ENCODE measurements around the gene MFSD6L.

DNA sequence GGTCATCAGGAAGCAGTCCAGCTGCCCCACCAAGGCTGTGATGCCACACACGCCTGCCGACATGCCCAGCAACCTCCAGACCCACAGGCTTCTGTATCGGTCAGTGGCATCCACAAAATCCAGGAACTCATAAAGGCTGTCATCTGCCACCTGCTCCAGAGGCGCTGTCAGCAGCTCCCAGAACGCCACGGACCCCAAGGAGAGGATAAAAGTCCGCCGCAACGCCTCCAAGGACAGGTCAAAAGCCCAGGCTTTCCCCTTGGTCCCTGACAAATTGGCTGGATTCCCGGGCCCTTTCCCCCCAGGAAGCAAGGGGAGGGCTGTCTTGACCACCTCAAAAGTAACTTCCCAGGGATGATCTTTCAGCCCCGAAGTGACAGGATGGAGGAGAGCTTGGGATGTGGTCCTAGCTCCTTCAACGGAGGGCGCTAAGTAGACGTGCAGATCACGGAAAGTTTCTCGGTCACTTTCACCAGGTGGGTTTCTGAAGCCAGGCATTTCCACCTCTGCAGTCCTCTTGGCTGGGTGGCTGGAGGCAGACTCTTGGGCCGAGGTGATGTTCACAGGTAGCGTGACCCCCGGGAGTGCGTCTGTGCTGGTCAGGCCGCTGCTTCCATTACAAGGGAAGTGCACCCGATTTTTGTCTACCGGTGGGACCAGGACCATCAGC lies 854 bp downstream of the MFSD6L start:
- TF ChIP-seq, protein P1, sequence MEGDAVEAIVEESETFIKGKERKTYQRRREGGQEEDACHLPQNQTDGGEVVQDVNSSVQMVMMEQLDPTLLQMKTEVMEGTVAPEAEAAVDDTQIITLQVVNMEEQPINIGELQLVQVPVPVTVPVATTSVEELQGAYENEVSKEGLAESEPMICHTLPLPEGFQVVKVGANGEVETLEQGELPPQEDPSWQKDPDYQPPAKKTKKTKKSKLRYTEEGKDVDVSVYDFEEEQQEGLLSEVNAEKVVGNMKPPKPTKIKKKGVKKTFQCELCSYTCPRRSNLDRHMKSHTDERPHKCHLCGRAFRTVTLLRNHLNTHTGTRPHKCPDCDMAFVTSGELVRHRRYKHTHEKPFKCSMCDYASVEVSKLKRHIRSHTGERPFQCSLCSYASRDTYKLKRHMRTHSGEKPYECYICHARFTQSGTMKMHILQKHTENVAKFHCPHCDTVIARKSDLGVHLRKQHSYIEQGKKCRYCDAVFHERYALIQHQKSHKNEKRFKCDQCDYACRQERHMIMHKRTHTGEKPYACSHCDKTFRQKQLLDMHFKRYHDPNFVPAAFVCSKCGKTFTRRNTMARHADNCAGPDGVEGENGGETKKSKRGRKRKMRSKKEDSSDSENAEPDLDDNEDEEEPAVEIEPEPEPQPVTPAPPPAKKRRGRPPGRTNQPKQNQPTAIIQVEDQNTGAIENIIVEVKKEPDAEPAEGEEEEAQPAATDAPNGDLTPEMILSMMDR (conservative IDR thresholded peaks at IDR 0.05; ENCODE audit: low read length), result no peak
- no peak for TF ChIP-seq EZH2phosphoT487 (IDR thresholded peaks at IDR 0.05; ENCODE audit: borderline replicate concordance)

Data from Loucy (cell line).